OCI-LY3 (cell line): ENCODE measurements around the gene ZEB1.

Experiments used
- H2AFZ ChIP-seq: fragments of 200-600, 300-600 bp; shearing (Covaris generic); 2 replicates; pipeline ENCODE4 v1.6.0; 2014; ENCODE audit warnings: antibody characterized with exemption, low read depth, low read length
- H3K27ac ChIP-seq: fragments of 200-600, 300-600 bp; sonication (generic); 2 replicates; pipeline ENCODE4 v1.5.1; 2014; ENCODE audit warnings: mild to moderate bottlenecking, low read length, moderate library complexity, mixed read lengths
- H3K27me3 ChIP-seq: fragments of 200-600, 300-600 bp; sonication (generic); 2 replicates; pipeline ENCODE4 v1.6.1; 2014; ENCODE audit warnings: low read depth, low read length, mixed read lengths
- H3K36me3 ChIP-seq: fragments of 200-600, 300-600 bp; sonication (generic); replicated peaks from 2 replicates; pipeline ENCODE3; 2014; ENCODE audit warnings: low read depth, low read length, mixed read lengths
- H3K4me1 ChIP-seq: fragments of 300-600, 200-600 bp; sonication (generic); 2 replicates; pipeline ENCODE4 v1.6.1; 2014; ENCODE audit warnings: low read length, mixed read lengths
- H3K4me2 ChIP-seq: fragments of 200-600, 300-600 bp; sonication (generic); 2 replicates; pipeline ENCODE4 v1.6.1; 2014; ENCODE audit warnings: low read length, mixed read lengths
- H3K4me3 ChIP-seq: fragments of 300-600, 200-600 bp; sonication (generic); 2 replicates; pipeline ENCODE4 v1.5.1; 2014; ENCODE audit warnings: antibody characterized with exemption, mild to moderate bottlenecking, low read length, moderate library complexity
- H3K79me2 ChIP-seq: fragments of 300-600, 200-600 bp; shearing (Covaris generic); 2 replicates; pipeline ENCODE4 v1.6.1; 2014; ENCODE audit warnings: mild to moderate bottlenecking, low read length, mixed read lengths
- H3K9ac ChIP-seq: fragments of 300-600, 200-600 bp; shearing (Covaris generic); 2 replicates; pipeline ENCODE4 v1.6.0; 2014; ENCODE audit warnings: mild to moderate bottlenecking, low read length, moderate library complexity
- H3K9me3 ChIP-seq: fragments of 200-600, 300-600 bp; shearing (Covaris generic); 2 replicates; pipeline ENCODE4 v1.6.1; 2014; ENCODE audit warnings: low read length, mixed read lengths; ENCODE audit not compliant: insufficient read depth
- H4K20me1 ChIP-seq: fragments of 200-600, 300-600 bp; sonication (generic); 2 replicates; pipeline ENCODE4 v1.6.1; 2016; ENCODE audit warnings: low read length, mixed read lengths; ENCODE audit not compliant: insufficient read depth
- EZH2phosphoT487 ChIP-seq: fragments of 200-600 bp; shearing (Covaris generic); IDR thresholded peaks from 2 replicates; pipeline ENCODE4 v1.6.1; 2018; ENCODE audit warnings: antibody characterized with exemption, mixed run types, low read depth
- TF ChIP-seq, protein P1 (sequence below): fragments of 200-600, 300-600 bp; sonication (generic); IDR thresholded peaks from 2 replicates; pipeline ENCODE4 v1.5.1; 2014; ENCODE audit warnings: antibody characterized with exemption, low read length, low read depth

The ZEB1 gene

GRCh38 chr10:31372439-31372838 lies 53.4 kb downstream of the ZEB1 start:
- Histone ChIP-seq H3K4me2 (no peak overlapping the region), H3K4me3 (no peak overlapping the region), H2AFZ (no peak overlapping the region), H3K9me3 (no peaks in the 10 kb centered on the region), H3K27ac (no peak overlapping the region), H3K27me3 (no peaks in the 10 kb centered on the region), H3K4me1 (no peaks in the 10 kb centered on the region), H3K36me3 (no peaks in the 10 kb centered on the region), H4K20me1 (peaks cover 70% of the 10 kb centered on the region), H3K79me2 (peaks cover 93% of the 10 kb centered on the region), H3K9ac (no peak overlapping the region)
- no peak for TF ChIP-seq EZH2phosphoT487
- TF ChIP-seq, protein P1, sequence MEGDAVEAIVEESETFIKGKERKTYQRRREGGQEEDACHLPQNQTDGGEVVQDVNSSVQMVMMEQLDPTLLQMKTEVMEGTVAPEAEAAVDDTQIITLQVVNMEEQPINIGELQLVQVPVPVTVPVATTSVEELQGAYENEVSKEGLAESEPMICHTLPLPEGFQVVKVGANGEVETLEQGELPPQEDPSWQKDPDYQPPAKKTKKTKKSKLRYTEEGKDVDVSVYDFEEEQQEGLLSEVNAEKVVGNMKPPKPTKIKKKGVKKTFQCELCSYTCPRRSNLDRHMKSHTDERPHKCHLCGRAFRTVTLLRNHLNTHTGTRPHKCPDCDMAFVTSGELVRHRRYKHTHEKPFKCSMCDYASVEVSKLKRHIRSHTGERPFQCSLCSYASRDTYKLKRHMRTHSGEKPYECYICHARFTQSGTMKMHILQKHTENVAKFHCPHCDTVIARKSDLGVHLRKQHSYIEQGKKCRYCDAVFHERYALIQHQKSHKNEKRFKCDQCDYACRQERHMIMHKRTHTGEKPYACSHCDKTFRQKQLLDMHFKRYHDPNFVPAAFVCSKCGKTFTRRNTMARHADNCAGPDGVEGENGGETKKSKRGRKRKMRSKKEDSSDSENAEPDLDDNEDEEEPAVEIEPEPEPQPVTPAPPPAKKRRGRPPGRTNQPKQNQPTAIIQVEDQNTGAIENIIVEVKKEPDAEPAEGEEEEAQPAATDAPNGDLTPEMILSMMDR = no peak

DNA sequence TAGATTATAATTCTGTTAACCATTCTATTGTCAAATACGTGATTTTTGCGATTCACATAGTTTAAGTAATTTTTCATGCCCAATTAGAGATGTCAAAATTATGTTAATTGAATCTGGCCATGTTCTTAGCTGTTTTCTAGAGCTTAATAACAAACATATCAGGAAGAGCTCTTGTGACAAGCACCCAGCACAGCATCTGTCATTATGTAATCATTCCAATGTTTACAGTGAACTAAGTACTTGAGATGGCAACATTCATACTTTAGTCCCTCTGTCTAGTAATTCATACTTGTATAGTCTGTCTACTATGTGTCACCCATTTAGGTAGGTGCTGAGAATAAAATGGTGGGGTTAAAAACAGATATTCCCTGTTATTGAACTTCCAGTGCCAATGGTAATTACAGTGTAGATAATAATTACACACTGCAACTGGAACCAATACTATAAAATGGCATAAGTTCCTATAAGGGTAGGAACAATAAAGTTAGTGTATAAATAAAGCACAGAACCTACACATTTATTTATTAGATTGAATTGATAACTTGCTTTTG lies 55.2 kb downstream of the ZEB1 start:
- no peak for TF ChIP-seq EZH2phosphoT487
- TF ChIP-seq, protein P1 = no peak
- no peaks in the 10 kb centered on the region for H3K27me3 ChIP-seq
- H4K20me1 ChIP-seq = peaks cover 57% of the 10 kb centered on the region
- no peaks in the 10 kb centered on the region for H3K4me1 ChIP-seq
- H3K79me2 ChIP-seq = peaks cover 89% of the 10 kb centered on the region
- no peak overlapping the region for H2AFZ ChIP-seq
- no peaks in the 10 kb centered on the region for H3K36me3 ChIP-seq
- H3K9me3 ChIP-seq = no peaks in the 10 kb centered on the region
- no peak overlapping the region for H3K9ac ChIP-seq
- H3K4me2 ChIP-seq = no peak overlapping the region
- H3K4me3 ChIP-seq = no peak overlapping the region
- no peak overlapping the region for H3K27ac ChIP-seq

- peaks cover 85% of the 10 kb centered on the region for H3K79me2 ChIP-seq
Measured at GRCh38 chr10:31381171-31381570, 62.2 kb downstream of the ZEB1 start.

GRCh38 chr10:31381766-31382316 lies 62.8 kb downstream of the ZEB1 start:
- Histone ChIP-seq H3K4me1 (peaks cover 31% of the 10 kb centered on the region), H3K9ac (no peak overlapping the region), H3K36me3 (peaks cover 4% of the 10 kb centered on the region), H3K27me3 (no peaks in the 10 kb centered on the region), H3K79me2 (peaks cover 84% of the 10 kb centered on the region), H2AFZ (no peak overlapping the region), H3K27ac (peak overlapping the region; percentile 36), H3K9me3 (no peaks in the 10 kb centered on the region), H3K4me2 (peak overlapping the region; percentile 43), H4K20me1 (peaks cover 11% of the 10 kb centered on the region), H3K4me3 (no peak overlapping the region)
- TF ChIP-seq, protein P1 = no peak

More at GRCh38 chr10:31381171-31381570, 62.2 kb downstream of the ZEB1 start:
- Histone ChIP-seq H2AFZ (no peak overlapping the region), H3K4me3 (no peak overlapping the region), H3K27me3 (no peaks in the 10 kb centered on the region), H3K9me3 (no peaks in the 10 kb centered on the region), H3K27ac (no peak overlapping the region), H3K36me3 (peaks cover 4% of the 10 kb centered on the region), H3K9ac (no peak overlapping the region), H4K20me1 (peaks cover 11% of the 10 kb centered on the region), H3K4me2 (no peak overlapping the region), H3K4me1 (peaks cover 31% of the 10 kb centered on the region)
- TF ChIP-seq, protein P1 = no peak
- TF ChIP-seq EZH2phosphoT487 = no peak
